Upper lobe of right lung (tissue), 1 donor: Measurements from ENCODE around the gene HAUS1. TPM values are rescaled to one million over a fixed set of nuclear protein-coding genes. Genes with fewer than 3 reads are reported as not detected.
"Not testable (repeated sequence)": the region's sequence is repeated elsewhere in the genome, so short reads cannot be mapped to it uniquely, and the experiment has no call there.

Experiments
- ATAC-seq: fragments of 200-7000 bp; cut with Tn5 transposase; one replicate; pipeline ENCODE4 v1.9.1; 2020; ENCODE audit warnings: mild to moderate bottlenecking, moderate library complexity
- DNase-seq: peaks from one replicate; pipeline ENCODE4 v3.0.0-alpha.2; 2020
- H3K27ac ChIP-seq: fragments of 200-600 bp; one replicate; pipeline ENCODE4 v1.8.0; 2022
- H3K27me3 ChIP-seq: fragments of 200-600 bp; one replicate; pipeline ENCODE4 v1.8.0; 2022; ENCODE audit warnings: mild to moderate bottlenecking
- H3K36me3 ChIP-seq: fragments of 200-600 bp; one replicate; pipeline ENCODE4 v1.8.0; 2022
- H3K4me1 ChIP-seq: fragments of 200-600 bp; one replicate; pipeline ENCODE4 v1.8.0; 2022
- H3K4me3 ChIP-seq: fragments of 200-600 bp; one replicate; pipeline ENCODE4 v1.8.0; 2022; ENCODE audit warnings: mild to moderate bottlenecking
- H3K9me3 ChIP-seq: fragments of 200-600 bp; one replicate; pipeline ENCODE4 v1.8.0; 2022
- intact Hi-C: fragments of 100-400 bp; cut with DNase I; formaldehyde crosslinking; loops from one replicate; pipeline ENCODE4 v1.11.0; 2022
- total RNA-seq: library from RNA; stranded (reverse); fragmentation: NEBNext Ultra II Directional; extraction: Animal tissue kit (Norgen Biotek cat#: 25700); gene quantifications from one replicate; pipeline ENCODE4 v1.2.1, GENCODE V29; 2021
- TF ChIP-seq, protein P1 (sequence below): fragments of 200-600 bp; IDR thresholded peaks from one replicate; pipeline ENCODE4 v1.8.0; 2022; ENCODE audit warnings: antibody characterized with exemption
- donor health status: DM: no; HTN: yes; CAD: no; lungs with severe emphysema.

Gene HAUS1
- total RNA-seq, 1 donor from 2014 or later, result 17.1 TPM

DNA sequence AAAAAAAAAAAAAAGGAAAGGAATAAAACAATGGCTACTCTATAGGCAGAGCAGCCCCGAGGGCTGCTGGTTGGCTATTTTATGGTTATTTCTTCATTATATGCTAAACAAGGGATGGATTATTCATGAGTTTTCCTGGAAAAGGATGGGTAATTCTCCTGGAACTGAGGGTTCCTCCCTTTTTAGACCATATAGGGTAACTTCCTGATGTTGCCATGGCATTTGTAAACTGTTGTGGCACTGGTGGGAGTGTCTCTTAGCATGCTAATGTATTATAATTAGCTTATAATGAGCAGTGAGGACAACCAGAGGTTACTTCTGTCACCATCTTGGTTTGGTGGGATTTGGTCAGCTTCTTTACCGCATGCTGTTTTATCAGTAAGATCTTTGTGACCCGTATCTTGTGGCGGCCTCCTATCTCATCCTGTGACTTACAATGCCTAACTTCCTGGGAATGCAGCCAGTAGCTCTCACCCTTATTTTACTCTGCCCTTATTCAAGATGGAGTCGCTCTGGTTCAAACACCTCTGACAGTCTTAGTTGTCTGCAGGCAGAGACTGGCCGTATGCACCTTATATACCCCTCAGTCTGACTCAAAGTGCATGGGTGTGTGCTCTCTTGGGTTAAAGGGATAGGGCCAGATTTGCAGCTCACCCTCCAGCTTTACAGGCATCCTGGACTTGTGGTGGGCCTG lies 57.7 kb downstream of the HAUS1 start:
- Histone ChIP-seq H3K36me3 (no peaks in the 10 kb centered on the region), H3K9me3 (no peaks in the 10 kb centered on the region), H3K4me3 (no peak overlapping the region), H3K27ac (no peak overlapping the region), H3K4me1 (no peaks in the 10 kb centered on the region), H3K27me3 (no peaks in the 10 kb centered on the region)
- TF ChIP-seq, protein P1, sequence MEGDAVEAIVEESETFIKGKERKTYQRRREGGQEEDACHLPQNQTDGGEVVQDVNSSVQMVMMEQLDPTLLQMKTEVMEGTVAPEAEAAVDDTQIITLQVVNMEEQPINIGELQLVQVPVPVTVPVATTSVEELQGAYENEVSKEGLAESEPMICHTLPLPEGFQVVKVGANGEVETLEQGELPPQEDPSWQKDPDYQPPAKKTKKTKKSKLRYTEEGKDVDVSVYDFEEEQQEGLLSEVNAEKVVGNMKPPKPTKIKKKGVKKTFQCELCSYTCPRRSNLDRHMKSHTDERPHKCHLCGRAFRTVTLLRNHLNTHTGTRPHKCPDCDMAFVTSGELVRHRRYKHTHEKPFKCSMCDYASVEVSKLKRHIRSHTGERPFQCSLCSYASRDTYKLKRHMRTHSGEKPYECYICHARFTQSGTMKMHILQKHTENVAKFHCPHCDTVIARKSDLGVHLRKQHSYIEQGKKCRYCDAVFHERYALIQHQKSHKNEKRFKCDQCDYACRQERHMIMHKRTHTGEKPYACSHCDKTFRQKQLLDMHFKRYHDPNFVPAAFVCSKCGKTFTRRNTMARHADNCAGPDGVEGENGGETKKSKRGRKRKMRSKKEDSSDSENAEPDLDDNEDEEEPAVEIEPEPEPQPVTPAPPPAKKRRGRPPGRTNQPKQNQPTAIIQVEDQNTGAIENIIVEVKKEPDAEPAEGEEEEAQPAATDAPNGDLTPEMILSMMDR, result no peak
- intact Hi-C loops, result no loop called here
- ATAC-seq, result no peak
- no peak for DNase-seq

DNA sequence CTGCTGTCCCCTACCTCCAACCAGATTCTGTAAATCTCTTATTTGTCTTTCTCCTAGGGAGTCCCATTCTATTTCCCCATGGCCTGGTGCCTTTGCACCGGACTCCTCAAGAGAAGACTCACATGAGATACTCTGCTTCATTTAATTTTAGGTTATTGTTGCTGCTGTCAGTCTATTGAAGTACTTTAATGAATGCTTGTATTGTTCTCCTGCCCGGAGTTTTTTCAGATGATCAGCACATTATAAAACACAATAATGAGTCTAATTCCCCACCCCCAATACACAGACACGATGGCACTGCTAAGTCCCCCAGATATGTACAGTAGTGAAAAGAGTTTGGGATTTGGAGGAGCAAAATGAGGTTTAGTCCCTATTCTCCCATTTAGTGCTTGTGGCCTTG lies 58.9 kb downstream of the HAUS1 start:
- intact Hi-C loops, result no loop called here
- Histone ChIP-seq H3K4me1 (no peaks in the 10 kb centered on the region), H3K9me3 (no peaks in the 10 kb centered on the region), H3K4me3 (no peak overlapping the region), H3K27me3 (no peaks in the 10 kb centered on the region), H3K36me3 (no peaks in the 10 kb centered on the region), H3K27ac (no peak overlapping the region)
- no peak for DNase-seq
- ATAC-seq, result no peak
- TF ChIP-seq, protein P1, result no peak

DNA sequence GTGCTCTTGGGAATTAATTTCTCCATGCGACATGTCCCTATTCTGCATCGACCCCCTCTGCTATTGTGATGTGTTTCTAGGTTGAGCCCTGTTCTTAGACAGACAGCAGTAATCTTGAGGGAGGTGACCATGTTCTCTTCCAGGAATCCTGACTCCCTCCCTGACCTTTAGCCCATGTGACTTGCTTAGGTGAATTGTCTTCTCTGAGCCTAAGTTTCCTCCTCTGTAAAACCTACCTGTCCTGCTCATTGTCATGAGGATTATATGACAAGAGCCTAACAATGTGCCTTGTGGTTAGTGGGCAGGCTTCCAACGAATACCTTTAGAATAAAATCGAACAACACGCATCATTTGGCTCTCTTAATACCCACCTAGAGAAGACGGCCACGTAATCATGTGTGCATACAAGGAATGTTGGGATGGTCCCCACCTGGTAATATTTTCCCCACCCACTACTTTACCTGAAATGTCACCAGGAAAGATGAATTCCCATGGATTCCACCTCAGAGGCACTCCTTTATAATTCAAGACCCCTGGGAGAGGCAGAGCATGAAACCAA lies 59.8 kb downstream of the HAUS1 start:
- H3K27ac ChIP-seq, result no peak overlapping the region
- no peaks in the 10 kb centered on the region for H3K36me3 ChIP-seq
- no peak overlapping the region for H3K4me3 ChIP-seq
- TF ChIP-seq, protein P1, result no peak
- ATAC-seq, result no peak
- H3K27me3 ChIP-seq, result no peaks in the 10 kb centered on the region
- intact Hi-C loops, result no loop called here
- no peaks in the 10 kb centered on the region for H3K4me1 ChIP-seq
- no peaks in the 10 kb centered on the region for H3K9me3 ChIP-seq
- no peak for DNase-seq

DNA sequence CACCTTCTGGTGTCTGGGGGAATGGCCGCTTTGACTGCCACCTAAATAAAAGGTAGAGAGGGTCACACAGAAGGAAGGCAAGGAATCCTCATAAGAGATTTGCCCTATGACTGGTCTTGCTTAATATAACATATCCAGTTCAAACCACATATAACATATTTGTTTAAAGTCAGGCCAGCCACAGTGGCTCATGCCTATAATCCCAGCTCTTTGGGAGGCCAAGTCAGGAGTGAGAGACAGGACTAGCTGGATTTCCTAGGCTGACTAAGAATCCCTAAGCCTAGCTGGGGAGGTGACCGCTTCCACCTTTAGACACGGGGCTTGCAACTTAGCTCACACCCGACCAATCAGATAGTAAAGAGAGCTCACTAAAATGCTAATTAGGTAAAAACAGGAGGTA lies 60.3 kb downstream of the HAUS1 start:
- H3K27me3 ChIP-seq, intact Hi-C loops, DNase-seq, H3K36me3 ChIP-seq, H3K4me1 ChIP-seq, H3K27ac ChIP-seq, H3K9me3 ChIP-seq, H3K4me3 ChIP-seq, ATAC-seq: not testable (repeated sequence)

DNA sequence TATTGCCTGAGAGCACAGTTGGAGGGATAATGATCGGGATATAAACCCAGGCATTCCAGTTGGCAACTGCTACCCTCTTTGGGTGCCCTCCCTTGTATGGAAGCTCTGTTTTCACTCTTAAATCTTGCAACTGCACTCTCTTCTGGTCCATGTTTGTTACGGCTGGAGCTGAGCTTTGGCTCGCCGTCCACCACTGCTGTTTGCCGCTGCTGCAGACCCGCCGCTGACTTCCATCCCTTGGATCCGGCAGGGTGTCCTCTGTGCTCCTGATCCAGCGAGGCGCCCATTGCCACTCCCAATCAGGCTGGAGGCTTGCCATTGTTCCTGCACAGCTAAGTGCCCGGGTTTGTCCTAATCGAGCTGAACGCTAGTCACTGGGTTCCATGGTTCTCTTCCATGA lies 60.7 kb downstream of the HAUS1 start:
- Histone ChIP-seq H3K9me3 (no peaks in the 10 kb centered on the region), H3K36me3 (no peaks in the 10 kb centered on the region), H3K4me1 (no peaks in the 10 kb centered on the region), H3K27me3 (no peaks in the 10 kb centered on the region), H3K4me3 (no peak overlapping the region), H3K27ac (no peak overlapping the region)
- intact Hi-C loops, result no loop called here
- ATAC-seq (no peak), DNase-seq (no peak)
- TF ChIP-seq, protein P1, result no peak

DNA sequence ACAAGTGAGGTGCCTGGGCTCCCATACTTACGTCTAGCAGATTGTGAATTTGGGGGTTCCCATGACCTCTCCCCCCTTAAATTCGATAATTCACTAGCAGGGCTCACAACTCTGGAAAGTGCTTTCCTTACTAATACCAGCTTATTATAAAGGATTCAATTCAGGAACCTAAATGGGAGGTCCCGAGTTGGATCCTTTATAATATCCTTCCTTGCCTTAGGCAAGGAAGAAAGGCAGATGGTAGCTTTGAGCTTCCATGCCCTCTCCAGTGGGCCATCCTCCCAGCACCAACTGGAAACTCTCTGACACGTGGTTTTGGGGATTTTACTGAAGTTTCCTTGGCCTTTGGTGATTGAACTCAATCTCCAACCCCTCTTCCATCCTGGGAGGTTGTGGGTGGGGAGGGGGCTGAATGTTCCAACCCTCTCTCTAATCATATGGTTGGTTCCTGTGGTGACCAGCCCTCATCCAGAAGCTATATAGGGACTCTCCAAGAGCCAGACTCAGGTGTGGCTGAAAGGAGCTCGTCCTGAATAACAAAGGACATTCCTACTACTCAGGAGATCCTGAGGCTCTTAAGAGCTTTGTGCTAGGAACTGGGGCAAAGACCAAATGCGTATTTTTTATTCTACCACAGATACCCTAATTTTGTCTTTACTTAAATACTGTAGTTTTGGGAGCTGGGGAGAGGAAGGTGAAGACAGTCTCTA lies 62.2 kb downstream of the HAUS1 start:
- ATAC-seq (no peak), DNase-seq (no peak)
- no peaks in the 10 kb centered on the region for H3K36me3 ChIP-seq
- no peaks in the 10 kb centered on the region for H3K27me3 ChIP-seq
- intact Hi-C loops, result no loop called here
- H3K4me1 ChIP-seq, result no peaks in the 10 kb centered on the region
- H3K4me3 ChIP-seq, result no peak overlapping the region
- no peak overlapping the region for H3K27ac ChIP-seq
- TF ChIP-seq, protein P1, result no peak
- H3K9me3 ChIP-seq, result no peaks in the 10 kb centered on the region
